KOPT-K1 (cell line): ENCODE results near the gene PYURF.
A peak's percentile ranks its signal among the peaks of the same experiment; 100 is the strongest.
"Not testable (repeated sequence)": the region's sequence is repeated elsewhere in the genome, so short reads cannot be mapped to it uniquely, and the experiment has no call there.

ENCODE experiments used
- H3K27ac ChIP-seq: fragments of 200-600 bp; sonication (generic); 2 replicates; pipeline ENCODE4 v1.5.1; 2016; ENCODE audit warnings: antibody characterized with exemption, mild to moderate bottlenecking, low read depth, low read length; ENCODE audit not compliant: poor library complexity, severe bottlenecking
- H3K36me3 ChIP-seq: fragments of 200-600 bp; sonication (generic); 2 replicates; pipeline ENCODE4 v1.5.1; 2017; ENCODE audit warnings: antibody characterized with exemption, mild to moderate bottlenecking, low read length, moderate library complexity; ENCODE audit not compliant: insufficient read depth
- H3K9me3 ChIP-seq: fragments of 200-600 bp; sonication (generic); 2 replicates; pipeline ENCODE4 v1.5.1; 2017; ENCODE audit warnings: antibody characterized with exemption, low read length, mild to moderate bottlenecking; ENCODE audit not compliant: insufficient read depth, poor library complexity, severe bottlenecking

PYURF gene, protein sequence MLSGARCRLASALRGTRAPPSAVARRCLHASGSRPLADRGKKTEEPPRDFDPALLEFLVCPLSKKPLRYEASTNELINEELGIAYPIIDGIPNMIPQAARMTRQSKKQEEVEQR

DNA sequence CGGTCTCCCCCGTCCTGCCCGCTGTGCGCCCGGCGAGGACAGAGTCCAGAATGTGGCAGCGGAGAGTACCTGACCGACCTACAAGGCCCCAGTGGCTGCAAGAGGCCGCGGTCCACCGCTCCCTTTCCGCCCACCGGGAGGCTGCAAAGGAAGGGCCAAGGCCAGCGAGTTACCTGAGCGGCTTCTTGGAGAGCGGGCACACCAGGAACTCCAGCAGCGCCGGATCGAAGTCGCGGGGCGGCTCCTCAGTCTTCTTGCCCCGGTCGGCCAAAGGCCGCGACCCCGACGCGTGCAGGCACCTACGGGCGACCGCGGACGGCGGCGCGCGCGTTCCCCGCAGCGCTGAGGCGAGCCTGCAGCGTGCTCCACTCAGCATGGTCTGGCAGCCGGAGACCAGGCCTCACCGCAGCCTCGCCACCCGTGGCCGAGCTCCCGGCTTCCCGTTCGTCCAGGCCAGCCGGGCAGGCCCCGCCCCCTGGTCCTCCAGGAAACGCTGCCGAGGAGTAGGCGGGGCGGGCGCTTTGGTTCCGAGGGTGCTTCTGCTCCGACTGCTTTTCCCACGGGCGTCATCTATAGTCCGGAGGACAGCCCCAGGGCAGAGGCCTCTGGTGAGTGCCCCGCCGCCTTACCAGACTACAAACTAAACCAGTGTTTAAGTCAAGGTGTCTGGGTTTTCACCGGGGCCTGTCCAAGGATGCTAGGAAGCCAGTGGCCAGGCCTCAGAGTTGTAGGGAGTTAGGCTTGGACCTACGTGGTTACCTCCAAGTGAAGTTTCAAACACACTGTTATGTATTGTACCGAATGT is at the start of gene PYURF:
PYURF (minus strand) TSS at position 452 of the 805 bp plus-strand sequence; CDS start at position 376, 76 bp downstream.
- peak within 1 kb of the TSS; percentile 73 for H3K27ac ChIP-seq
- no peaks in the 10 kb centered on the region for H3K9me3 ChIP-seq

DNA sequence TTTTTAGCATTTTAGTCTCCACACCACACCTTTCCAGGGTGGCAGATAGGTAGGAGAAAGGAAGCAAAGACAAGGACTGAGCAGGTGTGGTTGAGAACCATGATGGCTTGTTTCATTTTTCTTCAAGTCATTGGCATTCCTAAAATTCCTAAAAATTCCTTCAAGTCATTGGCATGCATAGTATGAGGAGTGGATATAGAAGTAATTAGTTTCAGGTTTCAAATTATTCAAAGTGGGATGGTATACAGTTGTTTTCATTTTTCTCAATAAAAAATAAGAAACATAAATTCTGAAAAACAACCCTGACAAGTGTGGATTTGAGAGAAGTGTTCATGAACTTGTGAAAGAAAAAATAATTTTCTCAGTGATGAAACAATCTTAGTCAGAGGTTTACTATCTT is 46.4 kb upstream of the PYURF start:
- no peak overlapping the region for H3K27ac ChIP-seq

More for the DNA sequence above, at the start of gene PYURF:
- peaks cover 24% of the 10 kb centered on the region; the same call in 1 of the 2 replicates for H3K36me3 ChIP-seq

DNA sequence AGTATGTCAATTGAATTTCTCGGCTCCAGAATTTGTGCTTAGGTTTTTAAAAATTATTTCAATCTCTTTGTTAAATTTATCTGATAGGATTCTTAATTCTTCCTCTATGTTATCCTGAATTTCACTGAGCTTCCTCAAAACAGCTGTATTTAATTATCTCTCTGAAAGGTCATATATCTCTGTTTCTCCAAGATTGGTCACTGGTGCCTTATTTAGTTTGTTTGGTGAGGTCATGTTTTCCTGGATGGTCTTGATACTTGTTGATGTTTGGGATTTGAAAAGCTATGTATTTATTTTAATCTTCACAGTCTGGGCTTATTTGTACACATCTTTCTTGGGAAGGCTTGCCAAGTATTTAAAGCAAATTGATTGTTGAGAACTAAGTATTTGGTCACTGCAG is 44.0 kb upstream of the PYURF start:
- no peaks in the 10 kb centered on the region for H3K36me3 ChIP-seq
- H3K27ac ChIP-seq: no peak overlapping the region
- H3K9me3 ChIP-seq: no peaks in the 10 kb centered on the region

More for the DNA sequence above, 46.4 kb upstream of the PYURF start:
- Histone ChIP-seq H3K9me3 (no peaks in the 10 kb centered on the region), H3K36me3 (no peaks in the 10 kb centered on the region)

DNA sequence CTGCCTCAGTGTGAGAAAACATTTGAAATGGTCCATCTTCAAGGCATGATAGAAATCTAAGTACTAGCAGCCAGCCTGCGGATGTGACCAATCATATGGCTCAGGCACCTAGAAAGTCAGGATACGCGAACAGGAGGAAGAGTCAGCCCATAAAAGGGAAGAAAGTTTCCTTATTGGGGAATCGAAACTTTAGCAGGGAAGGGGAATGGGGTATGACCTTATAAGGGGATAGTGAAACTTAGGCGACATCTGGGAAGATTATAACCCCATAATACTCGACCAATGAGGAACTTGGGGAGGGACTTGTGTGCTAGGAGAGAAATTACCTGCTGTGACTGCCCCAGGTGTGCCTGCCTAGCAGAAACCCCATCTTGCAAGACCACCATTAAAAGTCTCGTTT is 26.2 kb upstream of the PYURF start:
- Histone ChIP-seq H3K36me3 (no peaks in the 10 kb centered on the region), H3K9me3 (no peaks in the 10 kb centered on the region), H3K27ac (no peak overlapping the region)

DNA sequence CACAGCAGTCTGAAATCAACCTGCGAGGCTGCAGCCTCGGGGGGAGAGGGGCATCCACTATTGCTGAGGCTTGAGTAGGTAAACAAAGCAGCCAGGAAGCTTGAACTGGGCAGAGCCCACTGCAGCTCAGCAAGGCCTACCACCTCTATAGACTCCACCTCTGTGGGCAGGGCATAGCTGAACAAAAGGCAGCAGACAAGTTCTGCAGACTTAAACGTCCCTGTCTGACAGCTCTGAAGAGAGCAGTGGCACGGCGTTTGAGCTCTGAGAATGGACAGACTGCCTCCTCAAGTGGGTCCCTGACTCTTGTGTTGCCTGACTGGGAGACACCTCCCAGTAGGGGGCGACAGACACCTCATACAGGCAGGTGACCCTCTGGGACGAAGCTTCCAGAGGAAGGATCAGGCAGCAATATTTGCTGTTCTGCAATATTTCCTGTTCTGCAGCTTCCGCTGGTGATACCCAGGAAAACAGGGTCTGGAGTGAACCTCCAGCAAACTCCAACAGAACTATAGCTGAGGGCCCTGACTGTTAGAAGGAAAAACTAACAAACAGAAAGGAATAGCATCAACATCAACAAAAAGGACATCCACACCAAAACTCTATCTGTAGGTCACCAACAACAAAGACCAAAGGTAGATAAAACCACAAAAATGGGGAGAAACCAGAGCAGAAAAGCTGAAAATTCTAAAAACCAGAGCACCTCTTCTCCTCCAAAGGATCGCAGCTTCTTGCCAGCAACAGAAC is 15.9 kb upstream of the PYURF start:
- not testable (repeated sequence) for H3K36me3 ChIP-seq, H3K27ac ChIP-seq, H3K9me3 ChIP-seq

DNA sequence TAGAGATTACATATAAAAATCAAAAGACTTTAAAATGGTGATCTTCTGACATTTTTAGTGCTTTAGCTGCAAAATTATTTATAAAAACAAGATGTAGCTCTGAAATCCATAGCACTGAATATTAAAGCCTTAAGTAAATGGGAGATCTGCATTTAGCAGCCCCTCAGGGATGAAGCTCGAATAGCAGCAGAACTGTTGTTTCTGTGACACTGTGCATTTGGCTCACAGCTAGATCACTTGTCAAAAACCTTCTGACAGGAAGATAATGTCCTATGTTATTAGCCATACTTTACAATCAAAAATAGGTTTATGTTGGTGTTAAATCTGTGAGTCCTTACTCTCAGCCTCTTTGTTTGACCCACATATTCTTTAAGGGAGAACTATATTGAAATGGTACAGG is 14.1 kb upstream of the PYURF start:
- Histone ChIP-seq H3K27ac (no peak overlapping the region), H3K36me3 (no peaks in the 10 kb centered on the region), H3K9me3 (no peaks in the 10 kb centered on the region)

DNA sequence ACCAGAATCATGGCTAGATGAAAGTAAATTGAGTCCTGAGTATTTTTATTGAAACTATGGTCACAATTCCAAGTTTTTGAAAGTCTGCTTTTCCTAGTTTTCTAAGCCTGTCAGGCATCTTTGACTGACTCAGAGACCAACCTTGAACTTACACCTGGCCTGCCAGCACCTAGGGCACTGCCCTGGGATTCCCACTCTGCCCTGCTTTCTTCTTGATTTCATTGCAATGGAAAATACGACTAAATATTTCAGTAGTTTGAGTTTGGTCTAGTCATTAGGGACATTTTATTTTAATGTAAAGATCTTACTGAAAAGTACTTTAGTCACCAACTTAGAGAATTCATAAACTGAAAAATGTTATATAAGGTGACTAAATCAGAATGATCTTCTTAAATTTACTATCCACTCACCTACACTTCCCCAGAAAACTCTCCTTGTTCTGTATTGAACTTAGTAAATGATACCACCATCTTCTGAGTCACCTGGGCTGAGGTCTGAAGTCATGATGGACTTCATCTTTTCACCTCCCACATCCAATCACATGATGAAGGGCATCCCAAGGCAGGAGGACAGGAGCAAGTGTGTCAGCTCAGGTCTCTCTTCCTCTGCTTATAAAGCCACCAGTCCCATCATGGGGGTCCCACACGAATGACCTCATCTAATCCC is 11.6 kb upstream of the PYURF start:
- Histone ChIP-seq H3K9me3 (no peaks in the 10 kb centered on the region), H3K36me3 (no peaks in the 10 kb centered on the region), H3K27ac (no peak overlapping the region)

DNA sequence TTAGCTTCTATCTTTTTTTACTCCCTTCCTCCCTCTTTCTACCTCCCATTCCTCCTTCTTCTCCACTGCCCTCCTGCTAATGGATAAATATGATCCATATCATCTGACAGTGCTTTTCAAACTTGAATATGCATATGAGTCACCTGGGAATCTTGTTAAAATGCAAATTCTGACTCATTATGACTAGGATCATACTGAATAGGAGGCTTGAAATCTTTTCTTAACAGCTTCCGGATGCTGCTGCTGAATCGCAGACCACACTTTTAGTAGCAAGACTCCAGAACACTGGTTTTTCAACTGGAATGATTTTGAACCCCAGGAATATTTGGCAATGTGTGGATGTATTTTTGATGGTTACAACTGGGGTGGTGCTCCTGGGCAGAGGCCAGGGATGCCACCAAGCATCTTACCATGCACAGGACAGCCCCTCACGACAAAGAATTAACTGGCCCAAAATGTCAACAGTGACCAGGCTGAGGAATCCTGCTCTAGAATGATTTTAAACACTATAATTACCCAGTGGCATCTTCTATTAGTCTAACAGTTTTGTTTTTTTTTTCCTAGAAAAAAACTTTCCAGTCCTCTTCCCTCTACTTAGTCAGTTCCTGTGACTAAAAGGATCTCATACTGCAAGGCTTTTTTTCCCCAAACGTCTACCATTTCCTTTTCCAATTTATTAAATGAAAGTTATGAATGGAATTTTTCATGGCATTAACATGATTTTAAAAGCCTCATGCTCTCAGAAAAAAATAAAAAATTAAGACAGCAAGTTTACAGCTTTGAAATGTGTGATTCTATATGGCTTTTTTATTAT is 10.6 kb upstream of the PYURF start:
- no peaks in the 10 kb centered on the region for H3K9me3 ChIP-seq
- no peak overlapping the region for H3K27ac ChIP-seq

DNA sequence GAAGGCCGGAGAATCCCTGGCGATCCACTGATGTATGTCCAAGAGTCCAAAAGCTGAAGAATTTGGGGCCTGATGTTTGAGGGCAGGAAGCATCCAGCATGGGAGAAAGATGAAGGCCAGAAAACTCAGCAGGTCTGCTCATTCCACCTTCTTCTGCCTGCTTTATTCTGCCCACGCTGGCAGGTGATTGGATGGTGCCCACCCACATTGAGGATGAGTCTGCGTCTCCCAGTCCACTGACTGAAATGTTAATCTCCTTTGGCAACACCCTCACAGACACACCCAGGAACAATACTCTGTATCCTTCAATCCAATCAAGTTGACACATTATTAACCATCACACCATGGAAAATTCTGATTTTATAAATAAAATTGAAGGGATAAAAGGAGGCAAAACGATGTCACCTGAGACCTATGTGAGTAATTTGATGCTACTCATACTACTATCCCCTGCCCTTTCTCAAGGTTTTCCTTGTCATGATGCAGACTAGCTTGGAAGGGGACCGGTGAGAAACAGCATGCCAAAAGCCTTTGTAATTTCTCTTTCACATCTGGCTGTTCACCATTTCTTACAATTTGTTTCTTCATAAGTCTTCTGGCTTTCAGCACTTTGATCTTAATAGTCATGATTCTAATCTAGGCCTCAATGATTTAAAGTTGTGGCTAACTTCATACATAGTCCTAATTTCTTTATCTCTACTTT is 9.7 kb upstream of the PYURF start:
- no peaks in the 10 kb centered on the region for H3K9me3 ChIP-seq
- no peak overlapping the region for H3K27ac ChIP-seq
- no peaks in the 10 kb centered on the region for H3K36me3 ChIP-seq

More for the DNA sequence above, 10.6 kb upstream of the PYURF start:
- no peaks in the 10 kb centered on the region for H3K36me3 ChIP-seq

DNA sequence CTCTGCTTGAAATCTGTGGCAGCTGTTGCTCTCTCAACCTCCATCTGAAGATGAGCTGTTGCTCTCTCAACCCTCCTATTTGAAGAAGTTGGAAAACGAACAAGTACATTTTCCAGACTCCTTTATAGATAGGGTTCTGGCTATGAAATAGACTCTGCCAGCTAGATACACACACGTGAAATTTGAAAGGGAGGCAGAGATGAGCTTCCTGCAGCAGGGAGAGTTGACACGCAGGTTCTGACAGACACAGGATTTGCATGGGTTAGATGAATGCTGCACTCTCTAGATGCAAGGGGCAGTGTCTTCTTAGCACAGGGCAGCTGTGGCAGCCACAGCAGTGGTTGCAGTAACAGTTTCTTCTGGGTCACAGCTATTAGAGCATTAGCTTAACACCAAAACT is 8.0 kb upstream of the PYURF start:
- Histone ChIP-seq H3K36me3 (no peaks in the 10 kb centered on the region), H3K27ac (no peak overlapping the region), H3K9me3 (no peaks in the 10 kb centered on the region)

DNA sequence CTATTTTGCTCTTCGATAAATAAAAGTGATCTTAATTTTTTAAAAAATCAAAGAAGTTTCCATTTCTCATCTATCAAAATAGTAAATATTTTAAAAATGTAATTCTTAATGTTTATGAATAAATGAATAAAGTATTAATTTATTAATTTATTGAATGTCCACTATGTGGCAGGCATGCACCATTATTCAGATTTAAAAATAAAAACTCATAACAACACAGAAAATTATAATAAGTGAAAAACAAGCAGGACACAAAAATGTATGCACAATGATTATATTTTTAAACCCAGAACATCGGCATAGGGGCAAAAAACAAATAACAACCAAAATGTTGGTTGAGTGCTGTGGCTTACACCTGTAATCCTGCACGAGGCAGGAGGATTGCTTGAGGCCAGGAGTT is 5.3 kb upstream of the PYURF start:
- Histone ChIP-seq H3K9me3 (no peaks in the 10 kb centered on the region), H3K36me3 (no peaks in the 10 kb centered on the region), H3K27ac (no peak overlapping the region)

DNA sequence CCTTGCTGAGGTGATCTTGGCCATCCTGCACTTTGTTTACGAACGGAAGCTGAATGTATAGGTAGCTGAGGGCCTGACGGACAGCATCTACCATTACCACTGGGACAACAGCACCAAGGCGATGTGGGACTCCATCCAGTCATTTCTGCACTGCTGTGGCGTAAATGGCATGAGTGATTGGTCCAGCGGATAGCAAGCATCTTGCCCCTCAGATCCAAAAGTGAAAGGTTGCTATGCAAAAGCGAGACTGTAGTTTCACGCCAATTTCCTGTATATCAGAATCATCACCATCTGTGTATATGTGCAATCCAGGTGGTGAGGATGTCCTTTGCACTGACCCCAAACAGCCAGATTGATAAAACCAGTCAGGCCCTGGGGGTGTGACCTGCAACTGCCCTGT is 4.2 kb upstream of the PYURF start:
- Histone ChIP-seq H3K36me3 (no peaks in the 10 kb centered on the region), H3K27ac (no peak overlapping the region), H3K9me3 (no peaks in the 10 kb centered on the region)

DNA sequence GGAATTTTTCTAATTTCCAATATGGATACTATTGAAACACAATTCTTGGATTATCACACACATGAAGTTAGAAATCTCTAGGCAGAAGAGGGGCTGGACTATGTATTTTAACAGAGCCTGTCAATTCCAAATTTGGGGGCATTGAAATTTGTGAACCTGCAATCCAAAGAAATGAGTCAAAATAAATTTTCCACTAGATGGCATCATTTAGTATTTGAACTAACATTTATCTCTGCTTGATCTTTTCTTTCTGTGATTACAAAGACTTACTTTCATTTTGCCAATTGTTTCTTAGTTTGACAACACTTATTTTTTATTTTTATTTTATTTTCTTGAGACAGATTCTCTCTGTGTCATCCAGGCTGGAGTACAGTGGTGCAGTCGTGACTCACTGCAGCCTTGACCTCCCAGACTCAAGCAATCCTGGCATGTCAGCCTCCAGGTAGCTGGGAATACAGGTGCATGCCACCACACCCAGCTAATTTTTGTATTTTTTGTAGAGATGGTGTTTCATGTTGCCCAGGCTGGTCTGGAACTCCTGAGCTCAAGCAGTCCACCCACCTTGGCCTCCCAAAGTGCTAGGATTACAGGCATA is 2.7 kb upstream of the PYURF start:
- Histone ChIP-seq H3K36me3 (peaks cover 6% of the 10 kb centered on the region; the same call in 1 of the 2 replicates), H3K9me3 (no peaks in the 10 kb centered on the region), H3K27ac (no peak overlapping the region)

DNA sequence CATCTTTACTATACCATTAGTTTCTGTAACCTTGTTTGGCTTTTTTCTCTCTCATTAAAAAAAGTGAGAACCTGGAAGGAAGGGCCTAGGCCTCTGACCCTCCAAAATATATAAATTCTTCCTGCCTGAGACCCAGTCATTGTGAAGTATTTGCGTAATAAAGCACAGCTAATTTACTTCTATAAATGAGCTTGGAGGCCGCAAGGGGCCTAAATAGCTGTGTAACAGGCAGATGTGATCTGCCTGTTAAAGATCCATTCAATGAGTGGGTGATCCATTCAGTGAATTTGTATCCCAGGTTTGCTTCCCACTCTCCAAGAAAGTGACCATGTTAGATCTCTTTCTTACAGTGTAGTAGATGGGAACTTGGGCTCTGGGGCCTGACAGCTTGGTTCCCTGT is 595 bp upstream of the PYURF start:
- no peaks in the 10 kb centered on the region for H3K9me3 ChIP-seq
- peaks cover 24% of the 10 kb centered on the region; the same call in 1 of the 2 replicates for H3K36me3 ChIP-seq
- peak overlapping the region; percentile 73 for H3K27ac ChIP-seq
